SW 1271 (cell line): Measurements from ENCODE around the gene SERINC1.
A peak's percentile ranks its signal among the peaks of the same experiment; 100 is the strongest.

Experiments used
- DNase-seq, 2 experiments: peaks; one replicate each; lab custom pipeline; 2025; lab: John Stamatoyannopoulos, UW

SERINC1 gene

DNA sequence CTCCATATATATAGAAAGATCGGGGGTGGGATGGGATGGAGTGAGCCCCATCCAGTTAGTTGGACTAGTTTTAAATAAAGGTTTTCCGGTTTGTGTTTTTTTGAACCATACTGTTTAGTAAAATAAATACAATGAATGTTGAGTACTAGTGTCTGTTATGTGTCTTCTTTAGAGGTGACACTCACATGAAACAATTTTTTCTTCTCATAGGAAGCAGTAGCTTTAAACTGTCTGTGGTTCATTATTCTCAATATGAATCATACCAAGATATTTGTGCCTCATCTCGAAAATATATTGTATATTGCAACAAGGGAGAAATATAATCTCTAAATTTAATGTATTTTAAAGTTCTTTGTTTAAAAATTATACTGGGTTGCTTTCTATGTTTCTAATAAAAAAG is 38.8 kb downstream of the SERINC1 start:
- no peak for DNase-seq

GRCh38 chr6:122431780-122432179 is 39.8 kb downstream of the SERINC1 start:
- DNase-seq, result no peak

GRCh38 chr6:122429323-122429722 is 42.3 kb downstream of the SERINC1 start:
- no peak for DNase-seq

- DNase-seq, result no peak
Observed at GRCh38 chr6:122428781-122429180, 42.8 kb downstream of the SERINC1 start.

- DNase-seq, result no peak
Observed at GRCh38 chr6:122426597-122426996, 45.0 kb downstream of the SERINC1 start.

GRCh38 chr6:122423734-122424133 is 47.9 kb downstream of the SERINC1 start:
- no peak for DNase-seq

DNA sequence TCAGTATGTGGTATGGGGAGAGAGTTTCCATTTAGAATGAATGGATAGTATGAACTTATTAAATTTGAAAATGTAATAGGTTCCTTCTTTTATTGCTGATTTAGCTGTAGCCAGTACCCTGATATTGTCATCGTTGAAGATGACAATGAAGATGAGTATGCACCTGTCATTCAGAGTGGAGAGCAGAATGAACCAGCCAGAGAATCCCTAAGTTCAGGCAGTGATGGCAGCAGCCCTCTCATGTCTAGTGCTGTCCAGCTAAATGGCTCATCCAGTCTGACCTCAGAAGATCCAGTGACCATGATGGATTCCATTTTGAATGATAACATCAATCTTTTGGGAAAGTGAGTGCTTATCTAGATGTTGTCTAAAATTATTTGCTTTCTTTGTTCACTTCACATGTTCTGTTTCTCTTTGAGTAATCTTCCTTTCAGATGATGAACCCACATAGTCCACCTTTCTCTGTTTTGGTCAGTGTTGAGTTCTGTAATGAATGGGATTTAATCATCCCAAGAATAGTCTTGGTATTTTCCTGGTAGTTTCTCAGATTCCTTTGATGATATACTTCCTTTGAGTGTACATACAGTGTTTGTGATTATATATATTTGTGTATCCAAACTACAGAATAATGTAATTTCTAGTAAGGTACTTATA is 48.9 kb downstream of the SERINC1 start:
- DNase-seq, result no peak

GRCh38 chr6:122422003-122422402 is 49.6 kb downstream of the SERINC1 start:
- no peak for DNase-seq

DNA sequence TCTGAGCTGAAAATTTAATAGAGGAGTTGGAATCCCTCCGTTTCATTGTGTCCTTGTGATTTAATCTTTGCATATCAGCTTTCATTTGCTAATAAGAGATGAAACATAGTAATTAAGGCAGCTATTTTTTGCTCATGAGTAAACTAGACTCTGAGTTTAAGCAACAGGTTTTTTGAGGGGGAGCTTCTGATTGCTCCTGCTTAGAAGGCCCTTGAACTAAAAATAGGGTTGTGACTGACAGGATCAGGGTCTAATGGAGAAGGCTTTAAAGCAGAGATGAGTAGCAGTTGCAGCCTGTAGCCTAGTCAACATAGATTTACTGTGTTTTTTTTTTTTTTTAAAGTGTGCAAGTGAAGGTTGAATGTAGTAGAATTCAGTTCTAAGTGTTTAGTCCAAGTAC is 54.8 kb downstream of the SERINC1 start:
- DNase-seq, result no peak

DNA sequence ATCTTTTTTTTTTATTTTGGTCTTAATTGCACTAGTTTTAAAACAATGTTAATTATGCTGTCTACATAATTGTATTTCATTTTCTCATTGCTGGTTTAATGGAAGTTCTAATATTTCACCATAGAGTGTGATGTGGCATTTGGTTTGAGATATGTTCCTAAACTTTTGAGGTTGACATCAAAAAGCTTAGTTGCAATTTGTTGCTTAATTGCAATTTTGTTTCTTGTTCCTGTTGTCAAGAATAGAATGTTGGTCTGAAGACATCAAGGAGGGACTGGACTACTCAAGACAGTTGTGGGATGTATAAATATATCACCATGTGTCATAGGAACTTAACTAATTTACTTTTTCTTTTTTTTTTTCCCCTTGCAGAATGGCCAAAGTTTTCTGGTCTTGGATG is 59.6 kb downstream of the SERINC1 start:
- no peak for DNase-seq

DNA sequence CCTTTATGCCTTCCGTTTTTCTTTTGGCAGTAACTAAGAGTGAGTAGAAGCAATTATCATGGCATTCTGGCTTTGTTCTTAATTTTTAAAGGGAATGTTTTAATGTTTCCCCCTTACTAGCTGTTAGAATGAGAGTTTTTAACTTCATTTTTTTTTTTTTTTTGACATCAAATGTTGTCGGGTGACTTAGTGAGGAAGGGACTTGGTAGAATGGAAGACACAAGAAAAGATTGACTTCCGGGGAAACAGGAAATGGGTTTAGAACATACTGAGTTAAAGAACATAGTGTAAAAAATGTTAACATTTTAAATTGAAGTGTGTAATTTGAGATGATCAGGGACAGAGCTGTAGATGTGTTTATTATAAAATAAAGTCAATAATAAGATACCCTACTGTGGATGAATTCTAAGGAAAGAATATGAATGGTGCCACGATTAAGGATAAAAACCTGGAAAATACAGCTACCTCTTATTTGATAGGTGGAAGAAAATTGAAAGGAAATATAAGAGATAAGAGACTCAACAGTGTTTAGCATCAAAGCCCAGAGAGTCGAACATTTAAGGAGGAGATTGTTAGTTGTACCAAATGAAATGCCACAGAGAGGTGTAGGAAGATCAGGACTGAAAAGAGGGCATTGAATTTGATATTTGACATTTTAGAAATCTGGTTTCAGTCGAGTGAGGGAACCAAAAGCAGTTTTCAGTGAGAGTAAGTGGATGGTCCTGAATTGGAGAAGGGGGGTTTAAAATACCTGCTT is 62.7 kb downstream of the SERINC1 start:
- no peak for DNase-seq

DNA sequence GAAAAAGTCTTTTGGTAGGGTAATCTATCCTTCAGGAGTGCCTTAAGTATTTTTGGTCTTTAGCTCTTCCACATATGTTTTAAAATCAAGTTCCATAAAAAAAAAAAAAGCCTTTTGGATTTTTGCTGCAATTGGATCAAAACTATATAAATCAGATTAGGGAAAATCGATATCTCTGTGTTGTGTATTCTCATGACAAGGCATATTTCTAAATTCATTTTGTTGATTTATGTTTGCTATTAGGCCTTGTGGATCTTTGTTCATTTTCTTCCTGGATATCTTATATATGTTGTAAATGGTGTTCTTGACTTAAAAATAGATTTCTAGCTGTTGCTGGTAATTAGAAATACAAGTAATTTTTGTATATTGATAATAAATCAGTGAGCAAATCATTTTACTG is 63.4 kb downstream of the SERINC1 start:
- no peak for DNase-seq

- DNase-seq, result no peak
Observed at GRCh38 chr6:122407712-122408111, 63.9 kb downstream of the SERINC1 start.

DNA sequence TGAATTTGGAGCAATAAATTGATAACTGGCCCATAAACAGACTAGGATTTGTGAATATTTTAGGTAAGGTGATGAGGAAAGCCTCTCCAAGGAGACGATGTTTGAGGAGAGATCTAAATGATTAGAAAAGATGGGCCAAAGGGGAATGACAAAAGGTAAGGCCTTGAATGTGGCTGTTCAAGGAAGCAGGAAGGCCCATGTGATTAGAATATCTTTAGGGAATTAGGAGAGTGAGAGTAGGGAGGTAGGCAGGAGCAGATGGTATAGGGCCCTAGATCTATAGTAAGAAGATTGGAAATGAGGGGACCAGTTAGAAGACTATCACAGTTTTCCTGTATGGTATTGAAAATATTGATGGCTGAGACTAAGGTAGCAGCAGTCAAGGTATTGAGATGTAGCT is 65.4 kb downstream of the SERINC1 start:
- no peak for DNase-seq

DNA sequence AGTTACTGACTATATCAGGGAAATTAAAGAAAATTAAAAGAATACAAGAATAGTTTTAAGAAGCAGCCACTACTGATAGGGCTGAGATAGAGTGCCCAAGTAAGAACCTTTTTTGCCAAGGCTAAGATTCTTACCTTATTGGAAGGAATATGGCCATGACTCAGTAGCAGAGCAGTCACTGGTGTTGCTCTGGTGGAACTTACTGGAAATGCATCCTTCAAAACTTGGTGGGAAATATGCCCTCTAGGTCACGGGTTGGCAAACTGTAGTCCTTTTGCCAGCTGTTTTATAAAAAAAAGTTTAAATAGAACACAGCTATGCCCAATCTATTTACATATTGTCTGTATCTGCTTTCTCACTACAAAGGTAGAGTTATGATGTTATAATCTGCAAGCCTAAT is 66.2 kb downstream of the SERINC1 start:
- DNase-seq, result peak in 1 of 2 experiments; percentile 9

GRCh38 chr6:122404444-122404843 is 67.2 kb downstream of the SERINC1 start:
- DNase-seq, result no peak

DNA sequence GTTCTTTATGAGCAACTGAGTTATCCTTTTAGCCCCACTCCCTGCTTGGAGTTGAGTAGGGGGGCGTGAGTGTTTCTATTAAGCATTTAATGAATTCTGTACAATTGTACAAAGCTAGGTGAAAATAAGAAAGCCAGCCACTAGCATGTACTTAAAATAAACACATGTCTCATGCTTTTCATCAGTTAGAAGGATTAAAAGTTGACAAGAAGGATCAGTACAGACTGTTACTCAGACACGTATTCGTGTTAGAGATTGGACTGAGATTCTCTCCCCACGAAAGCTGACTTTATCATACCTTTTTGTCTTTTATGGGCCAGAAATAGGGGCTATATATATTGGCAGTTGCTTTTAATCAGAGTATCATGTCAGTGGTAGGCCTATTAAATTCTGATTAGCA is 70.5 kb downstream of the SERINC1 start:
- DNase-seq, result no peak

DNA sequence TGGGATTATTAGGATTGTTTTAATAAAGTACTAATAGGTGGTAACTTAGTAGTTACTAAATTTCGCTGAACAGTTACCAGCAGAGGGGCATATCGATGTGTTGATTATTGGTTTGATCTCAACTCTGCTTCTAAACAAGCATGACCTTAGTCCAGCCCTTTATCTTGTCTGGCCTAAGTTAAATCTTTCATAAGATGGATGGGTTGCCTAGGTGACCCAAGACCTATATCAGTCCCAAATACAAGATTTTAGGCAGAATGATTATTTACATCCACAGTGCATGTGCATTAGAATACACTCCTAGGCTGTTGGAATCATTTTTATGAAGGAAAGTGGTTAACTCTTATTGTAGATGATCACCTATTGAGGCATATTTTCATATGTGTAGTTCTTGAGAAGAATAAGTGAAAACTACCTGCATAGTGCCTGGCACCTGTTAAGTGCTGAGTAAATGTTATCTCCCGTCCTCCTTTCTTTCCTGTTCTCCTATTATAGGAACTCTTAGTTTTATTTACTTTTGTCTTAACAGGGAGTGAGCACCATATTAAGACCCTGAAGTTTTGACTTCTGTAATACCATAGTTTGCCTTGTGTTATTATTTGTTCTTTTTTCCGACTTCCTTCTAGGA is 71.0 kb downstream of the SERINC1 start:
- no peak for DNase-seq

GRCh38 chr6:122400121-122400450 is 71.5 kb downstream of the SERINC1 start:
- peak in 1 of 2 experiments; percentile 12 for DNase-seq

- peak; percentile 92 to 95 for DNase-seq
Observed at GRCh38 chr6:122399348-122400120, 72.1 kb downstream of the SERINC1 start, which contains the start of gene HSF2. Gene HSF2 (plus strand): TSS chr6:122399652. CDS start chr6:122399738, 86 bp downstream.

DNA sequence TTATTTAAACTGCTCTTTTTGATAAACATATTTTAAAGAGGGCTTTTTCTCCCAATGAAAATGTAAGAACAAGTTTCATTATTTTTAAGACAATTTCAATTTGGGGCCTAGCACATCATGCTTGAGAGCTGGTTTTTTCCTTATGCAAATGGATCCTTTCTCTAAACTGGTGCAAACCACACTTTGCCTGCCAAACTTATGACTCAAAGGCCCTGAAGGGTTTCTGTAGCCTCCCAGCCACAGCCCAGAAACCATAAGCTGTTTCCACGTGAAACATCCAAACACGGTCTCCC is 72.6 kb downstream of the SERINC1 start:
- no peak for DNase-seq

GRCh38 chr6:122394016-122394415 is 77.6 kb downstream of the SERINC1 start:
- no peak for DNase-seq
